IPS-15b (cell line): ENCODE data around the gene MDH2.
"Not testable (repeated sequence)": the region's sequence is repeated elsewhere in the genome, so short reads cannot be mapped to it uniquely, and the experiment has no call there.

Experiments
- H3K27me3 ChIP-seq: one replicate; pipeline ENCODE4 v1.6.1; 2013; ENCODE audit warnings: low read length; ENCODE audit not compliant: control insufficient read depth, insufficient read depth
- H3K36me3 ChIP-seq: one replicate; pipeline ENCODE4 v1.6.1; 2013; ENCODE audit warnings: low read length; ENCODE audit not compliant: control insufficient read depth, insufficient read depth
- H3K4me1 ChIP-seq: one replicate; pipeline ENCODE4 v1.6.1; 2013; ENCODE audit warnings: mild to moderate bottlenecking, low read length; ENCODE audit not compliant: control insufficient read depth, insufficient read depth
- H3K4me3 ChIP-seq: one replicate; pipeline ENCODE4 v1.5.1; 2013; ENCODE audit warnings: low read depth, low read length
- H3K9ac ChIP-seq: one replicate; pipeline ENCODE4 v1.6.1; 2013; ENCODE audit warnings: low read depth, mild to moderate bottlenecking, low read length
- H3K9me3 ChIP-seq: one replicate; pipeline ENCODE4 v1.6.1; 2013; ENCODE audit warnings: mild to moderate bottlenecking, low read length; ENCODE audit not compliant: control insufficient read depth, insufficient read depth

MDH2 gene

GRCh38 chr7:76020031-76020714 is 27.7 kb upstream of the MDH2 start:
- no peaks in the 10 kb centered on the region for H3K4me1 ChIP-seq
- H3K27me3 ChIP-seq = no peaks in the 10 kb centered on the region
- H3K36me3 ChIP-seq = no peaks in the 10 kb centered on the region
- no peak overlapping the region for H3K4me3 ChIP-seq
- H3K9ac ChIP-seq = no peak overlapping the region
- H3K9me3 ChIP-seq = no peaks in the 10 kb centered on the region

- no peak overlapping the region for H3K9ac ChIP-seq
- H3K36me3 ChIP-seq = no peaks in the 10 kb centered on the region
Observed at GRCh38 chr7:76022026-76022780, 25.7 kb upstream of the MDH2 start.

GRCh38 chr7:76023002-76023401 is 24.9 kb upstream of the MDH2 start:
- H3K9me3 ChIP-seq = no peaks in the 10 kb centered on the region
- no peak overlapping the region for H3K9ac ChIP-seq
- no peak overlapping the region for H3K4me3 ChIP-seq
- H3K4me1 ChIP-seq = no peaks in the 10 kb centered on the region
- no peaks in the 10 kb centered on the region for H3K27me3 ChIP-seq
- H3K36me3 ChIP-seq = no peaks in the 10 kb centered on the region

More at GRCh38 chr7:76022026-76022780, 25.7 kb upstream of the MDH2 start:
- no peak overlapping the region for H3K4me3 ChIP-seq
- H3K9me3 ChIP-seq = no peaks in the 10 kb centered on the region
- H3K4me1 ChIP-seq = no peaks in the 10 kb centered on the region
- H3K27me3 ChIP-seq = no peaks in the 10 kb centered on the region

GRCh38 chr7:76029682-76030081 is 18.2 kb upstream of the MDH2 start:
- not testable (repeated sequence) for H3K36me3 ChIP-seq, H3K4me3 ChIP-seq, H3K27me3 ChIP-seq, H3K9me3 ChIP-seq, H3K4me1 ChIP-seq, H3K9ac ChIP-seq

GRCh38 chr7:76031964-76032363 is 15.9 kb upstream of the MDH2 start:
- Histone ChIP-seq H3K9me3 (no peaks in the 10 kb centered on the region), H3K36me3 (peaks cover 6% of the 10 kb centered on the region), H3K4me3 (no peak overlapping the region), H3K27me3 (no peaks in the 10 kb centered on the region), H3K4me1 (no peaks in the 10 kb centered on the region), H3K9ac (no peak overlapping the region)

GRCh38 chr7:76037310-76037709 is 10.6 kb upstream of the MDH2 start:
- Histone ChIP-seq H3K36me3 (no peaks in the 10 kb centered on the region), H3K4me3 (no peak overlapping the region), H3K4me1 (no peaks in the 10 kb centered on the region), H3K9me3 (no peaks in the 10 kb centered on the region), H3K9ac (no peak overlapping the region), H3K27me3 (no peaks in the 10 kb centered on the region)

- Histone ChIP-seq H3K36me3 (no peaks in the 10 kb centered on the region), H3K4me1 (no peaks in the 10 kb centered on the region), H3K4me3 (no peak overlapping the region), H3K9ac (no peak overlapping the region), H3K27me3 (no peaks in the 10 kb centered on the region), H3K9me3 (no peaks in the 10 kb centered on the region)
Observed at GRCh38 chr7:76040126-76040525, 7.8 kb upstream of the MDH2 start.

- Histone ChIP-seq H3K9ac (no peak overlapping the region), H3K9me3 (no peaks in the 10 kb centered on the region), H3K4me3 (no peak overlapping the region), H3K27me3 (no peaks in the 10 kb centered on the region), H3K4me1 (peaks cover 4% of the 10 kb centered on the region), H3K36me3 (no peaks in the 10 kb centered on the region)
Observed at GRCh38 chr7:76044375-76044865, 3.5 kb upstream of the MDH2 start.

GRCh38 chr7:76047305-76047810 is 548 bp upstream of the MDH2 start:
- H3K4me1 ChIP-seq = peaks cover 4% of the 10 kb centered on the region
- no peaks in the 10 kb centered on the region for H3K9me3 ChIP-seq
- H3K4me3 ChIP-seq = peak overlapping the region; percentile 94
- peak overlapping the region; percentile 99 for H3K9ac ChIP-seq
- H3K27me3 ChIP-seq = no peaks in the 10 kb centered on the region
- H3K36me3 ChIP-seq = peaks cover 9% of the 10 kb centered on the region

GRCh38 chr7:76048668-76048988 is 722 bp downstream of the MDH2 start:
- Histone ChIP-seq H3K9me3 (no peaks in the 10 kb centered on the region), H3K36me3 (peaks cover 9% of the 10 kb centered on the region), H3K4me1 (peaks cover 4% of the 10 kb centered on the region), H3K4me3 (peak overlapping the region; percentile 94), H3K27me3 (no peaks in the 10 kb centered on the region), H3K9ac (peak overlapping the region; percentile 99)

- Histone ChIP-seq H3K9ac (peak overlapping the region; percentile 99), H3K36me3 (peaks cover 9% of the 10 kb centered on the region), H3K4me3 (peak overlapping the region; percentile 94), H3K9me3 (no peaks in the 10 kb centered on the region), H3K27me3 (no peaks in the 10 kb centered on the region), H3K4me1 (peaks cover 4% of the 10 kb centered on the region)
Observed at GRCh38 chr7:76049295-76049694, 1.4 kb downstream of the MDH2 start.

GRCh38 chr7:76050545-76050944 is 2.6 kb downstream of the MDH2 start:
- H3K9me3 ChIP-seq = no peaks in the 10 kb centered on the region
- H3K9ac ChIP-seq = no peak overlapping the region
- no peak overlapping the region for H3K4me3 ChIP-seq
- H3K27me3 ChIP-seq = no peaks in the 10 kb centered on the region
- peaks cover 12% of the 10 kb centered on the region for H3K36me3 ChIP-seq
- peaks cover 4% of the 10 kb centered on the region for H3K4me1 ChIP-seq
